Liver (tissue), 9 donors: ENCODE results near the gene MAPK11. TPM values are rescaled to one million over a fixed set of nuclear protein-coding genes. Genes with fewer than 3 reads are reported as not detected.
A peak's percentile ranks its signal among the peaks of the same experiment; 100 is the strongest.

ENCODE experiments used
- DNase-seq: peaks from one replicate; pipeline ENCODE4 v3.0.0-alpha.2; 2017; ENCODE audit warnings: low spot score
- H3K27ac ChIP-seq, 2 donors: one replicate each; pipeline ENCODE4 v1.7.0; 2013; ENCODE audit warnings: inconsistent platforms in 2 of 2, low read length in 2 of 2, control low read depth in 1 of 2, low read depth in 1 of 2, mild to moderate bottlenecking in 1 of 2
- H3K27me3 ChIP-seq, 4 donors: one replicate each; pipeline versions ENCODE4 v1.6.1 to v1.7.0; 2013; ENCODE audit warnings: low read length in 3 of 4, inconsistent platforms in 1 of 4, mild to moderate bottlenecking in 1 of 4, moderate library complexity in 1 of 4; ENCODE audit not compliant: control insufficient read depth in 4 of 4, insufficient read depth in 4 of 4
- H3K36me3 ChIP-seq, 4 donors: one replicate each; pipeline versions ENCODE4 v1.6.1 to v1.7.0; 2013; ENCODE audit warnings: low read length in 3 of 4, mild to moderate bottlenecking in 3 of 4, low read depth in 1 of 4, moderate library complexity in 1 of 4; ENCODE audit not compliant: control insufficient read depth in 4 of 4, insufficient read depth in 3 of 4
- H3K4me1 ChIP-seq, 4 donors: one replicate each; pipeline versions ENCODE4 v1.6.1 to v1.7.0; 2013; ENCODE audit warnings: low read length in 3 of 4, mild to moderate bottlenecking in 3 of 4, moderate library complexity in 1 of 4; ENCODE audit not compliant: control insufficient read depth in 4 of 4, insufficient read depth in 4 of 4
- H3K4me3 ChIP-seq, 3 donors: one replicate each; pipeline versions ENCODE4 v1.6.1 to v1.7.0; 2013; ENCODE audit warnings: low read length in 3 of 3, control low read depth in 1 of 3, low read depth in 1 of 3, mild to moderate bottlenecking in 1 of 3
- H3K9ac ChIP-seq, 2 donors: one replicate each; pipeline ENCODE4 v1.7.0; 2013; ENCODE audit warnings: low read length in 2 of 2, mild to moderate bottlenecking in 2 of 2, moderate library complexity in 2 of 2, control low read depth in 1 of 2, low read depth in 1 of 2
- H3K9me3 ChIP-seq, 4 donors: one replicate each; pipeline versions ENCODE4 v1.6.1 to v1.7.0; 2013; ENCODE audit warnings: low read length in 3 of 4; ENCODE audit not compliant: control insufficient read depth in 4 of 4
- EGR1 ChIP-seq, 2 donors: IDR thresholded peaks; 2 replicates each; pipeline ENCODE4 v1.6.1; 2016 to 2018; ENCODE audit warnings: antibody characterized with exemption in 2 of 2, low read depth in 2 of 2
- FOXA1 ChIP-seq: IDR thresholded peaks from 2 replicates; pipeline ENCODE4 v1.6.1; 2016; ENCODE audit warnings: antibody characterized with exemption
- FOXA2 ChIP-seq: IDR thresholded peaks from 2 replicates; pipeline ENCODE4 v1.6.1; 2016; ENCODE audit warnings: antibody characterized with exemption
- HNF4A ChIP-seq, 2 donors: conservative IDR thresholded peaks; 2 replicates each; pipeline ENCODE4 v1.6.1; 2016; ENCODE audit warnings: antibody characterized with exemption in 2 of 2, mild to moderate bottlenecking in 2 of 2
- HNF4G ChIP-seq: IDR thresholded peaks from 2 replicates; pipeline ENCODE4 v1.6.1; 2016; ENCODE audit warnings: antibody characterized with exemption
- JUND ChIP-seq, 2 donors: IDR thresholded peaks; 2 replicates each; pipeline ENCODE4 v1.6.1; 2016; ENCODE audit warnings: antibody characterized with exemption in 2 of 2
- MAX ChIP-seq: IDR thresholded peaks from 2 replicates; pipeline ENCODE4 v1.6.1; 2016; ENCODE audit warnings: antibody characterized with exemption
- NR2F2 ChIP-seq: IDR thresholded peaks from 2 replicates; pipeline ENCODE4 v1.6.1; 2016; ENCODE audit warnings: antibody characterized with exemption
- RAD21 ChIP-seq, 2 donors: IDR thresholded peaks; 2 replicates each; pipeline ENCODE4 v1.6.1; 2016; ENCODE audit warnings: antibody characterized with exemption in 2 of 2, mild to moderate bottlenecking in 2 of 2
- RXRA ChIP-seq, 2 donors: IDR thresholded peaks; 2 replicates each; pipeline ENCODE4 v1.6.1; 2017 to 2018; ENCODE audit warnings: antibody characterized with exemption in 2 of 2, mild to moderate bottlenecking in 1 of 2
- TAF1 ChIP-seq: conservative IDR thresholded peaks from 2 replicates; pipeline ENCODE4 v1.6.1; 2016; ENCODE audit warnings: antibody characterized with exemption, mild to moderate bottlenecking
- YY1 ChIP-seq: IDR thresholded peaks from 2 replicates; pipeline ENCODE4 v1.6.1; 2016; ENCODE audit warnings: antibody characterized with exemption, mild to moderate bottlenecking
- WGBS: extraction: QIAGEN DNeasy Blood & Tissue Kit; methylation state at CpG from one replicate; pipeline ENCODE4 v1.1.7; 2013; 5-methylcytosine and 5-hydroxymethylcytosine counted together
- polyA plus RNA-seq, 2 donors: library from polyadenylated mRNA; stranded (reverse) in 1 of 2; unstranded in 1 of 2; fragments of 200-250 nt in 1 of 2; fragments of >200 nt in 1 of 2; fragmentation: Nextera tagmentation in 1 of 2; extraction: Ambion mirVana in 1 of 2; gene quantifications; one replicate each; pipeline versions ENCODE4 v1.2.1 to v1.2.3, GENCODE V29; 2013 to 2015
- total RNA-seq, 2 donors: library from RNA; depleted of rRNA; stranded (reverse); fragments of >200 nt; gene quantifications; one replicate each; pipeline ENCODE4 v1.2.3, GENCODE V29; 2014
- TF ChIP-seq, protein P1 (sequence below): IDR thresholded peaks from 2 replicates; pipeline ENCODE4 v1.6.1; 2016; ENCODE audit warnings: antibody characterized with exemption
- TF ChIP-seq, protein P2 (sequence below): IDR thresholded peaks from 2 replicates; pipeline ENCODE4 v1.6.1; 2016; ENCODE audit warnings: antibody characterized with exemption
- TF ChIP-seq, protein P3 (sequence below): IDR thresholded peaks from 2 replicates; pipeline ENCODE4 v1.6.1; 2016; ENCODE audit warnings: antibody characterized with exemption, mild to moderate bottlenecking
- donor health status: healthy.
- donor health status: healthy.
- donor health status: healthy.
- donor health status: healthy.
- donor health status: healthy.

The MAPK11 gene
- total and polyA plus RNA-seq, 4 donors = 0.65 to 2.0 (median 1.0) TPM

DNA sequence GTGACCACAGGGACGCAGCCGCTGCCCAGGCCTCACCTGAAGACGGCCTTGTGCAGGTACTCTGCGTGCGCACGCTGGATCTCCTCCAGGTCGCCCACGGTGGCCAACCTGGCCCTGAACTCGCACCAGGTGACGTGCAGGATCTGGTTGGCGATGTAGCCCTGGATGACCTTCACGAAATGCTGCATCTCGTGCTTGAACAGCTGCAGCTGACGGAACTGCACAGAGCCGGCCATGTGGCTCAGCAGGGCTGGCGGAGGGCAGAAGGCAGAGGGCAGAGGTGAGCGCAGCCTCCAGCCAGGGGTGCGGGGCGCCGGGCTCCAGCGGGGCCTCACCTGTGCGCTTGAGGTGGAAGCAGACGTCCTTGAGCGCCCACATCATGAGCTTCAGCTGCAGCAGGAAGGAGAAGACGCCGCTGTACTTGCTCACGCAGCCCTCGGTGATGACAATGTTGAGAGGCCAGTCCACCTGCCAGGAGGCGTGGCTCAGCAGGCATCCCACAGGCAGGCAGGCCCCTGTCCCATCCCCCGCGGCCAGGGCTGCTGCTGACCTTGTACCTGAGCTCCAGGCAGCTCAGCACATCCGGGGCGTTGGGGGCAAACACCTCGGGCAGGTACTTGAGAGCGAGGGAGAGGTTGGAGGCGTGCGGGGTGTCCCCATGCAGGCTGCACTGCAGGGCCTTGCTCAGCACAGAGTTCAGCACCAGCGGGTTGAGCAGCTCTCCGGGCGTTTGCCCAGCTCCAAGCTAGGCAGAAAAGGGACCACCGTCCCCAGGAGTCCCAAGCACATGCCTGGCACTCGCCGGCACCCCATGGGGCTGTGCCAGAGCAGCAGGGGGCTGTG lies 51.8 kb downstream of the MAPK11 start:
- peaks cover 4 to 16% (median 8%) of the 10 kb centered on the region in 4 donors for H3K4me1 ChIP-seq
- no peaks in the 10 kb centered on the region for H3K9me3 ChIP-seq
- H3K9ac ChIP-seq = no peak overlapping the region
- no peaks in the 10 kb centered on the region for H3K27me3 ChIP-seq
- H3K36me3 ChIP-seq = peaks cover 36 to 76% (median 45%) of the 10 kb centered on the region in 4 donors
- WGBS = 74% methylated on average over 43 of the region's 43 CpGs
- no peak overlapping the region for H3K27ac ChIP-seq
- TF ChIP-seq JUND (IDR thresholded peaks at IDR 0.05) (no peak), NR2F2 (no peak), RXRA (IDR thresholded peaks at IDR 0.05) (peak; percentile 26 to 28), FOXA1 (no peak), HNF4G (no peak), HNF4A (conservative IDR thresholded peaks at IDR 0.05) (peak in 1 of 2 donors; percentile 23)
- no peak overlapping the region for H3K4me3 ChIP-seq
- no peak for DNase-seq

GRCh38 chr22:50217543-50218152 lies 52.5 kb downstream of the MAPK11 start:
- peaks cover 5 to 19% (median 12%) of the 10 kb centered on the region in 4 donors for H3K4me1 ChIP-seq
- no peaks in the 10 kb centered on the region for H3K9me3 ChIP-seq
- 87% methylated on average over 21 of the region's 21 CpGs for WGBS
- no peak overlapping the region for H3K4me3 ChIP-seq
- H3K9ac ChIP-seq = no peak overlapping the region
- no peak for TF ChIP-seq YY1
- TF ChIP-seq HNF4A (conservative IDR thresholded peaks at IDR 0.05) = no peak
- TF ChIP-seq, protein P1, sequence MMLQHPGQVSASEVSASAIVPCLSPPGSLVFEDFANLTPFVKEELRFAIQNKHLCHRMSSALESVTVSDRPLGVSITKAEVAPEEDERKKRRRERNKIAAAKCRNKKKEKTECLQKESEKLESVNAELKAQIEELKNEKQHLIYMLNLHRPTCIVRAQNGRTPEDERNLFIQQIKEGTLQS = no peak
- TF ChIP-seq FOXA1 = no peak
- no peak for TF ChIP-seq RXRA (IDR thresholded peaks at IDR 0.05)
- no peak for TF ChIP-seq RAD21 (IDR thresholded peaks at IDR 0.05)
- no peak for TF ChIP-seq MAX
- TF ChIP-seq JUND (IDR thresholded peaks at IDR 0.05) = no peak
- TF ChIP-seq TAF1 = no peak
- no peak for TF ChIP-seq FOXA2
- no peak for TF ChIP-seq EGR1 (IDR thresholded peaks at IDR 0.05; ENCODE audit: low read depth in 2 of 2)
- TF ChIP-seq, protein P2, sequence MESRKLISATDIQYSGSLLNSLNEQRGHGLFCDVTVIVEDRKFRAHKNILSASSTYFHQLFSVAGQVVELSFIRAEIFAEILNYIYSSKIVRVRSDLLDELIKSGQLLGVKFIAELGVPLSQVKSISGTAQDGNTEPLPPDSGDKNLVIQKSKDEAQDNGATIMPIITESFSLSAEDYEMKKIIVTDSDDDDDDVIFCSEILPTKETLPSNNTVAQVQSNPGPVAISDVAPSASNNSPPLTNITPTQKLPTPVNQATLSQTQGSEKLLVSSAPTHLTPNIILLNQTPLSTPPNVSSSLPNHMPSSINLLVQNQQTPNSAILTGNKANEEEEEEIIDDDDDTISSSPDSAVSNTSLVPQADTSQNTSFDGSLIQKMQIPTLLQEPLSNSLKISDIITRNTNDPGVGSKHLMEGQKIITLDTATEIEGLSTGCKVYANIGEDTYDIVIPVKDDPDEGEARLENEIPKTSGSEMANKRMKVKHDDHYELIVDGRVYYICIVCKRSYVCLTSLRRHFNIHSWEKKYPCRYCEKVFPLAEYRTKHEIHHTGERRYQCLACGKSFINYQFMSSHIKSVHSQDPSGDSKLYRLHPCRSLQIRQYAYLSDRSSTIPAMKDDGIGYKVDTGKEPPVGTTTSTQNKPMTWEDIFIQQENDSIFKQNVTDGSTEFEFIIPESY = no peak
- TF ChIP-seq, protein P3, sequence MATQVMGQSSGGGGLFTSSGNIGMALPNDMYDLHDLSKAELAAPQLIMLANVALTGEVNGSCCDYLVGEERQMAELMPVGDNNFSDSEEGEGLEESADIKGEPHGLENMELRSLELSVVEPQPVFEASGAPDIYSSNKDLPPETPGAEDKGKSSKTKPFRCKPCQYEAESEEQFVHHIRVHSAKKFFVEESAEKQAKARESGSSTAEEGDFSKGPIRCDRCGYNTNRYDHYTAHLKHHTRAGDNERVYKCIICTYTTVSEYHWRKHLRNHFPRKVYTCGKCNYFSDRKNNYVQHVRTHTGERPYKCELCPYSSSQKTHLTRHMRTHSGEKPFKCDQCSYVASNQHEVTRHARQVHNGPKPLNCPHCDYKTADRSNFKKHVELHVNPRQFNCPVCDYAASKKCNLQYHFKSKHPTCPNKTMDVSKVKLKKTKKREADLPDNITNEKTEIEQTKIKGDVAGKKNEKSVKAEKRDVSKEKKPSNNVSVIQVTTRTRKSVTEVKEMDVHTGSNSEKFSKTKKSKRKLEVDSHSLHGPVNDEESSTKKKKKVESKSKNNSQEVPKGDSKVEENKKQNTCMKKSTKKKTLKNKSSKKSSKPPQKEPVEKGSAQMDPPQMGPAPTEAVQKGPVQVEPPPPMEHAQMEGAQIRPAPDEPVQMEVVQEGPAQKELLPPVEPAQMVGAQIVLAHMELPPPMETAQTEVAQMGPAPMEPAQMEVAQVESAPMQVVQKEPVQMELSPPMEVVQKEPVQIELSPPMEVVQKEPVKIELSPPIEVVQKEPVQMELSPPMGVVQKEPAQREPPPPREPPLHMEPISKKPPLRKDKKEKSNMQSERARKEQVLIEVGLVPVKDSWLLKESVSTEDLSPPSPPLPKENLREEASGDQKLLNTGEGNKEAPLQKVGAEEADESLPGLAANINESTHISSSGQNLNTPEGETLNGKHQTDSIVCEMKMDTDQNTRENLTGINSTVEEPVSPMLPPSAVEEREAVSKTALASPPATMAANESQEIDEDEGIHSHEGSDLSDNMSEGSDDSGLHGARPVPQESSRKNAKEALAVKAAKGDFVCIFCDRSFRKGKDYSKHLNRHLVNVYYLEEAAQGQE = no peak
- no peak overlapping the region for H3K27ac ChIP-seq
- H3K36me3 ChIP-seq = peaks cover 36 to 76% (median 46%) of the 10 kb centered on the region in 4 donors
- DNase-seq = no peak
- no peaks in the 10 kb centered on the region for H3K27me3 ChIP-seq
